Amygdala (tissue), 56 donors: ENCODE data around the gene MAL.

Experiments
- DNase-seq, 56 donors: peaks; one replicate each; lab custom pipeline; 2025; lab: John Stamatoyannopoulos, UW

MAL gene

DNA sequence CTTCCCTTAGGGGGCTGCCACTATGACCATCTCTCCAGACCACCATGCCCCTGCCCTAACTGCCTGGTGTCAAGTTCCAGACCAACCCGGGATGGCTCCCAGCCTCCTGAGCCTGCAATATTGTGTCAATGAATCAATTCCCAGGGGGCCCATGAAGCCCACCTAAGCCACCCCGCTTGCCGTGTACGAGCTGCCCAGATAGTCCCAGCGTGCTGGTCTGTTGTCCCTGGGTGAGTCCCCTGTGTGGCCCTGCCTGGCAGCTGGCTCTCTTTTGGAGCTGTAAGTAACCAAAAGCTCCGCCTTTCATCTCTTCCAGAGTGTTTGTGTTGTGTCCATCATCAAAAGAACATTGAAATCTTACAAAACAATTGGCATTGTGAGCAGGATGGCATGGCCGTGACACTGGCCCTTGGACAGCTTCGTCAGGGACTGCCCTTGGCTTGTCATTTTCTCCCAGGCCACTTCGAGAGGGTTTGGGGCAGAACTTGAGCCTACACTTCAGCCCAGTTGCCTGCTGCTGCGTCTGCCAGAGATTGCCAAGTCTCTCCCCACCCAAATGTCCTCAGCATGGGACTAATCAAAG, 11.3 kb upstream of the MAL start:
- DNase-seq: peak in 3 of 56 donors; percentile 23 to 44 (median 31)

DNA sequence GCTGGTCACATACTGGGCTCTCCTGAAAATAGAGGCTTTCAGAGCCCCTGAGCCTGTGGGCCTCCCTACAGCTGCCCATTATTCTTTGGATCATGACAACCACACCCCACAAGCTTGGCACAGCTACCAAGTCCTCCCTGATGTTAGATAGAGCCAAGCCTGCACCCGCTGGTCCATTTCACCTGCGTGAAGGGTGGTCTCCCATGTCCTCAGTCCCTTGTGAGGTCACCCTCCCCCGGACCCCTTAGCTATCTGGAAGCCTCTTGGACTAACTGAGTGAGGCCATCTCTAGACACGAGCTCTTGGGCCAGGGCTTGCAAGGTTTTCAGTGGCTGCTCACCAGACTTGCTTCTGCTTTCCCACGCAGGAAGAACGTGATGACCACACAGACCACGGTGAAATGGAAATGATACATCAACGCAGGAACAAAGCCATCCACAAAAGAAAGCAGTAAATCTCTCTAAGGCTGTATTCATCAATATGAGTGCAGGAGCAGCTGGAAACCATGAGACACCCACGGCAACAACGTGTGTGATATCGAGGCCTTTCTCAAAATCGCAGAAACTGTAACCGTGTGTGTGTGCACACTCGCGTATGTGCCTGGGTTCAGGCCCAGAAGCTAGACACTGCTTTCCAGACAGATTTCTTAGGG, 10.1 kb upstream of the MAL start:
- no peak for DNase-seq

GRCh38 chr2:95016616-95017015, 8.9 kb upstream of the MAL start:
- DNase-seq: no peak

DNA sequence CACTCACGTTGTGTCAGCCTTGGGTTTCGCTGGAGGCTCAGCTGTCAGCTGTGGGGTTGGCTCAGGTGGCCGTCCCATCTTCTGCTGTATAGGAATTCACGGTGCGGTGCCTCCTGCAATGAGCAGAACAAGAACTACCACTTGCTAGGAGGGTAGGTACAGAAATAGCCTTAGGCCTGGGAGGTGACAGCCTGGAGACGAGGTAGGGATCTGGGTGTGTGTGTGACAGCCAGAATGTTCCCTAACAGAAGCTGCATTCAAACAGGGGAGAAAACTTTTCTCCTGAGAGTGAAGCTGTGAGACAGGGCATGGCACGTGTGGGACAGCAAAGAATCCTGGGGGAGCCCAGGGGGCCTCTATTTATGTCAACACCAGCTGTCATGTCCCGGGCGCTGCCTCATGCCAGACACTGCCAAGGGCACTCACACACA, 8.4 kb upstream of the MAL start:
- no peak for DNase-seq

DNA sequence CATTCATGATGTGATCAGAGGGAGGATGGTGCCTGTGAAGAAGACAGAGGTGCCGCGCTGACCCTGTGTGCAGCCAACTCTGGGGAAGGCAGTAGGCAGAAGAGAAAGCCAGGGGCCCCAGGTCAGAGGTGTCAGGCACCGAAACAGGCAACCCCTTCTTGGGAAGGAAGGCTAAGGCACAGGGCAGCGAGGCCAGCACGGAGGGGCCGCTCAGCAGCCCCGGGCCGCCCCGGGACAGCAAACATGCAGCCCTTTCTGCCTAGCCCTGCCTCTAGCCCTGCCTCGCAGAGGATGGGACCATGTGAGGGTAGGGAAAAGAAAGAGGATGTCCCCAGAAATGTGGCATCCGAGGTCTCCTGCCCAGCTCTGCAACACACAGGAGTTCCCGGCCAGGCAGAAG, 7.7 kb upstream of the MAL start:
- no peak for DNase-seq

GRCh38 chr2:95018301-95018700, 7.2 kb upstream of the MAL start:
- no peak for DNase-seq

DNA sequence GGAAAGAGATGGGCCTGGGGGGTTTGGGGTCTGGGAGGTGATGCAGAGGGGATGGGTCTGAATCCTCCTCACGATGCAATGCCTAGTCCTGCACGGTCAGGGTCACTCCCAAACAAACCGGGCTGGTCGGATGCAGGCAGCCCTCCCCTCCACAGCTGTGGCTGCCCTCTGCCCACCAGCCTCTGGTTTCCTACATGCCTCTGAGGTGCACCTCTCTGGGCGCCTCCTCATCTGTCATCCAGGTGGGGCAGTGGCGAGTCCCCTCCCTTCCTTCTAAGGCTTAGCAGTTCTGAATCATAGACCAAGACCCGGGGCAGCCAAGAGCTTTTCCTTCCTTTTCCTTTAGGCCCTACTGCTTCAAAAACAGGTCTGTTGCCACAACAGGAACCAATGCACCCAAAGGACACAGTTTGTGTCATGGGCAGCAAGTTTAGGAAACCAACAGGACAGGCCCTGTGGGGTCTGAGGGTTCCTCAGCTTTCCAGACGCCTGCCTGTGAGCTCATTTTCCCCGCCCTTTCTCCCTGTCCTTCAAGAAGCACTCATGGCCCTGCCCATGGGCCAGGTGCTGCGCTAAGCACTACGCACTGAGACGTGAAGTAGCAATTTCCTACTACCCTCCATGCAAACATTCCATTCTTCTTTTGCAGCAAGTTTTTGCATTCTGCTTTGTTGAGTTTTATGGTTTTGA, 6.5 kb upstream of the MAL start:
- no peak for DNase-seq

GRCh38 chr2:95019572-95019971, 5.9 kb upstream of the MAL start:
- peak in 1 of 56 donors; percentile 63 for DNase-seq

GRCh38 chr2:95020275-95021022, 5.1 kb upstream of the MAL start:
- no peak for DNase-seq

- no peak for DNase-seq
These were observed 4.5 kb upstream of the MAL start for GRCh38 chr2:95021023-95021416.

- DNase-seq: peak in 38 of 56 donors; percentile 31 to 84 (median 65)
These were observed 3.7 kb upstream of the MAL start for GRCh38 chr2:95021847-95022246.

- peak in 52 of 56 donors; percentile 40 to 91 (median 72) for DNase-seq
These were observed 2.9 kb upstream of the MAL start for GRCh38 chr2:95022309-95023221.

- no peak for DNase-seq
These were observed 2.3 kb upstream of the MAL start for GRCh38 chr2:95023222-95023597.

DNA sequence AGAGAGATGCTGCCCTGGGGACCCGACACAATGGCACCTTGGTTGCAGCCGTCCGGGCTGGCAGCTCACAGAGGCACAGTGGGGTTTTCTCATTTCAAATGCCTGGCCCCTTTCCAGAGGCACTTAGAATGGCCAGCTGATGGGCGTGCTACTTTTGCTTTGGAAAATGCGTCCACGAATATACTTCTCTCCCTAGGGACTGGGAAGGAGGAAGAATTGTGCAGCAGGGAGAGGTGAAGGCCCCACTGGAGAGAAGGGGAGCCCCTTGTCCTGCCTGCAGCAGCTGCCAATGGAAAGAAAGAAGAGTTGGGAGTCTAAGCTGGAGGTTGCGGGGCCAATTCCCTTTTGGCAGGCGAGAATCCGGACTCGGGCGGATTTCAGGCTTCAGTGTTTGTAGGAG, 1.1 kb upstream of the MAL start:
- peak in 39 of 56 donors; percentile 22 to 90 (median 57) for DNase-seq

- DNase-seq: peak in 12 of 56 donors; percentile 39 to 64 (median 50)
These were observed 525 bp upstream of the MAL start for GRCh38 chr2:95024960-95025405.

- peak in 2 of 56 donors; percentile 28 to 38 for DNase-seq
These were observed 1.2 kb downstream of the MAL start for GRCh38 chr2:95026471-95027368.

DNA sequence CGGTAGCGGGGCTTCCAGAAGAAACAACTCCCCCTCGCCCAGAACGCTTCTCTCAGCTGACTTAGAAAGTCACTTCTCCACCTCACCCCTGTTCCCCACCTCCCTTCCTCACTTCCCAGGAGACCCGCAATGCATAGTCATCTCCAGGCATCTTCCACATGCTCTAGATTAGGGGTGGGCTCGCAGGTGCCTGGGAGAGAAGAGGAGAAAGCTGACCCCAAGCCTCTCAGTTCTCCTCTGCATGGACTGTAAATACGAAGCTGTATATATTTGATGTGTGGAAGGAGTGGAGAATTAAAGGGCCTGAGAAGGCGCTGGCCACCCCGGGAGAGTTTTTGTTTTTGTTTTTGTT, 1.8 kb downstream of the MAL start:
- DNase-seq: no peak

DNA sequence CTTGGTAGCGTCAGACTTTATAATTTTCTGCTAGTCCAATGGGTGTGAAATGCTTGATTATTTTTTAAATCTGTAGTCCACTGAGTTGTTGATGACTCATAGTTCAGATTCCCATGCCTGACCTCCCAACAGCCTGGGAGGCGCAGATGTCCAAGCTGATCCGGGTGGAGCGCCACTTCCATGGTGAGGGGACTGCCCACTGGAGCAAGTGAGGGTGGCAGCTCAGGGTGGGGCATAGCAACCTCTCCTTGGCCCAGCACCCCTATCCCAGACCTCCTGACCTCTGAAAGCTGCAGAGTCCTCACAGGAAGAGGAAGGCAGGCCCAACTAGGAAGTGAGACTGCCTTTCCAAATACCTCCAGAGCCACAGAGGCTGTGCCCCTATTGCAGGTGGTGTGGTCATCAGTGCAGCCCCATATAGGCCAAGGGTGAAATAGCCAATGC, 4.4 kb downstream of the MAL start:
- DNase-seq: peak in 14 of 56 donors; percentile 14 to 54 (median 37)

DNA sequence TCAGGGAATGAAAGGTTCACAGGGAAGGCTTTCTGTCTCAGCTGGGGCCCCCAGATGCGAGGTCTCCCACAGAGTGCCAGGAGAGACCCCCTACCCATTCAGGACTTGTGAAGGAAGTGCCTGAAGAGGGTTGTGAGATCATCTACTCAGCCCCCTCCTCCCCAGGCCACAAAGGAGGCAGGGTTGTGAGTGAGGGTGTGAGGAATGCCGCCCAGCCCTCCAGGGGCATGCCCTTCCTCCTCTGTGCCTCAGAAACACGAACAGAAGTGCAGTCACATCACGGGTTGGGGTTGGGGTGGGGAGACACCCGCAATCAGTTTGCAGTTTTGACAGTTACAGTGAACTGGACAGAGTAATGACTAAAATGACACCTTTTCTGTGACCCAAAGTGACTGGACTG, 5.0 kb downstream of the MAL start:
- DNase-seq: no peak
